ENCODE results near the gene MGP. TPM values are rescaled to one million over a fixed set of nuclear protein-coding genes. Genes with fewer than 3 reads are reported as not detected.

MGP gene
- total and polyA plus RNA-seq, 2 donors: 14.5 to 149 TPM

DNA sequence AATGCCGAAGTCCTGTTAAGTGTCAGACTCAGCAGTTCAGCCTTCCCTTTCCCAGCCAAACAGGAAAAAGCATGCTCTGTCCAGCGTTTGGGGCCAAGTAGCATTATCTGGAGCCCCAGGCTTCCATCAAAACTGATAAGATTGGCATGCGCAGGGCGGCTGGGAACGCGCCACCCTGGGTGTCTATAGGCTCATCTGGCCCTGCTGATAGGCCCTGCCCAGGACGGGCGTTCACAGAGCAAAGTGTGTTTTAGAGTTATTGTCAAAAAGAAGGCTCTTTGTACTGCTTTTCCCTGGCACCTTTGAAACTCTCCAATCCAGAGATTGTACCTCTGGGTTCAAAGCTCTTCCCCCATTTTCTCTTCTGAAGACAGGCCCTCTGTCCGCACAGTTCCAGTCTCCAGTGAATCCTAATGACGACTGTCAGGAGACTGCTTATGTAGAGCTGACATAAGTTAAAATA, 42.2 kb downstream of the MGP start, which contains the start of gene ART4:
Gene ART4, minus strand, starts transcription at position 102 of the 463 bp plus-strand sequence. CDS start 413 bp downstream, outside the sequence.
- WGBS: 95% methylated on average over 10 of the region's 10 CpGs
- Histone ChIP-seq H3K9me3 (ENCODE audit: control insufficient read depth in 2 of 2, insufficient read depth in 1 of 2, low read length in 1 of 2) (no peaks in the 10 kb centered on the region), H3K27ac (ENCODE audit: low read depth in 1 of 2, low read length in 1 of 2) (no peak within 1 kb of the TSS), H3K4me3 (ENCODE audit: low read length in 2 of 2) (no peak within 1 kb of the TSS), H3K36me3 (ENCODE audit: control insufficient read depth in 2 of 2, insufficient read depth in 2 of 2, low read length in 1 of 2) (no peaks in the 10 kb centered on the region), H3K4me1 (ENCODE audit: control insufficient read depth in 2 of 2, insufficient read depth in 2 of 2, low read length in 2 of 2) (no peaks in the 10 kb centered on the region), H3K27me3 (ENCODE audit: control insufficient read depth in 2 of 2, insufficient read depth in 1 of 2, low read length in 1 of 2) (no peaks in the 10 kb centered on the region)
- DNase-seq (ENCODE audit: low read depth in 6 of 9, low spot score in 9 of 9): no peak

DNA sequence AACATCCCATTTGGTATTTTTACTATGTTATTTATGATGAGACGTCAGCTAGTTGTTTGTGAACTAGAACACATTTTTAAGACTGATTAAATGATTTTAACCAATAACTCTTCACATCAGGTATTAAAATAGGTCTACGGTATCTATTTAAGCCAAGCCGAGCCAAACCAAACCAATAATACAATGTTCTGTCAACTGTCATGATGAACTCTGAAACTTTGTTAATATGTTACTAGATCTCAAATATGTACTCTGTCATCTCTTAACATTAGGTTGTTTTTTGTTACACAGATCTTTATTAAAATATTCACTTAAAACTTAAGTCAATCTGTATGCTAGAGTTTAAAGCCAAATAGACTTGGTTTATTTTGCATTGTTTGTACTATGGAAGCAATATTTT, 43.3 kb downstream of the MGP start:
- Histone ChIP-seq H3K27ac (ENCODE audit: low read depth in 1 of 2, low read length in 1 of 2) (no peak overlapping the region), H3K4me1 (ENCODE audit: control insufficient read depth in 2 of 2, insufficient read depth in 2 of 2, low read length in 2 of 2) (no peaks in the 10 kb centered on the region), H3K4me3 (ENCODE audit: low read length in 2 of 2) (no peak overlapping the region), H3K36me3 (ENCODE audit: control insufficient read depth in 2 of 2, insufficient read depth in 2 of 2, low read length in 1 of 2) (no peaks in the 10 kb centered on the region), H3K27me3 (ENCODE audit: control insufficient read depth in 2 of 2, insufficient read depth in 1 of 2, low read length in 1 of 2) (no peaks in the 10 kb centered on the region), H3K9me3 (ENCODE audit: control insufficient read depth in 2 of 2, insufficient read depth in 1 of 2, low read length in 1 of 2) (no peaks in the 10 kb centered on the region)
- no peak for DNase-seq (ENCODE audit: low read depth in 6 of 9, low spot score in 9 of 9)
- 97% methylated on average over 3 of the region's 3 CpGs for WGBS

DNA sequence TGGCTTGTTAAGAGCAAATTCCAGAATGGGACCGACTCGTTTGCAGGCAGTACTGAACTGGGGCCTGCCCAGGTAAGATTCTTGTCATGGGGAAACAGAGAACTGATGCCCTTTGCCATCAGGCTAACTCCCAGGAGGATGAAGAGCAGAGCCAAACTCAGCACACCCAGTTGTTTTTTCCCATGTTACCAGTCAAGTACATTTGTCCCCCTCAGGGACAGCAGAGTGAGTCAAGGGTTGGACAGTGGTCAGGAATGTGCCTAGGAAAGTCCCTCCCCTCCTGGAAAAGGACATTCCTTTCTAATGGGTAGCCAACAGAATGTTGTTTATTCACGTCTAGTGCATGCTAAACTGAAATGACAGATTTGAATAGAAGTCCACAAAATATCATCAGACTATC, 43.9 kb downstream of the MGP start:
- Histone ChIP-seq H3K36me3 (ENCODE audit: control insufficient read depth in 2 of 2, insufficient read depth in 2 of 2, low read length in 1 of 2) (no peaks in the 10 kb centered on the region), H3K27ac (ENCODE audit: low read depth in 1 of 2, low read length in 1 of 2) (no peak overlapping the region), H3K4me1 (ENCODE audit: control insufficient read depth in 2 of 2, insufficient read depth in 2 of 2, low read length in 2 of 2) (no peaks in the 10 kb centered on the region), H3K9me3 (ENCODE audit: control insufficient read depth in 2 of 2, insufficient read depth in 1 of 2, low read length in 1 of 2) (no peaks in the 10 kb centered on the region), H3K4me3 (ENCODE audit: low read length in 2 of 2) (no peak overlapping the region), H3K27me3 (ENCODE audit: control insufficient read depth in 2 of 2, insufficient read depth in 1 of 2, low read length in 1 of 2) (no peaks in the 10 kb centered on the region)
- 93% methylated on average over 3 of the region's 3 CpGs for WGBS
- DNase-seq (ENCODE audit: low read depth in 6 of 9, low spot score in 9 of 9): no peak

DNA sequence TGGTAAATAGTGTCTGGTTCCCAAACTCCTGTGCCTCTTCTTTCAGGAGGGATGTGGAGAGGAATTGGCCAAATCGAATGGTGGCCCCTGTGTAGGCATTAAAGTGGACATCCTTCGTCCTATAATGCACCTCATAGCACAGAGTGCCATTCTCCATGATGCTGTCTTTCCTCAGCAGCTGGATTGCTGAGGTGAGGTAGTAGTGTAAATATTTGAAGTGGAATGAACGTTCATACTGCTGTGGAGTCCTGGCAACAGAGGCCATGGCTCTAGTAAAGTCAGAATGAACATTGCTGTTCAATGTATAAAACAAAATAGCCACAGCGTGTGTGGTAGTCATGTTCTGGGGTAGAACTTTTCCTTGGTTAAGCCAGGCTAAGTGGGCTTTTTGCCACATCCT, 45.0 kb downstream of the MGP start:
- no peak overlapping the region for H3K4me3 ChIP-seq (ENCODE audit: low read length in 2 of 2)
- H3K27ac ChIP-seq (ENCODE audit: low read depth in 1 of 2, low read length in 1 of 2): no peak overlapping the region

DNA sequence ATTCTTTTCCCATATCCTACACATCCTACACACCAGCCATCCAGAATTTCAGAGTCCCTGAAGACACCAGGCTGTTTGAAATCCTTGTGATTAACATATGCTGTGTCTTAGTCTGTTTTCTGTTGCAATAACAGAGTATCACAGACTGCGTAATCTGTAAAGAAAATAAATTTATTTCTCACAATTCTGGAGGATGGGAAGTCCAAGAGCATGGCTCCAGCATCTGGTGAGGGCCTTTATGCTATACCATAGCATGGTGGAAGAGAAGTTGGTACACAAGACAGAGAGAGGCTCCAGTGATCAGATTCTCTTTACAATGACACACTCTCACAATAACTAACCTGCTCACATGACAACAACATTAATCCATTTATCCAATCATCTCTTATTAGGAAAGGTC, 46.4 kb downstream of the MGP start:
- H3K27ac ChIP-seq (ENCODE audit: low read depth in 1 of 2, low read length in 1 of 2): no peak overlapping the region
- no peaks in the 10 kb centered on the region for H3K9me3 ChIP-seq (ENCODE audit: control insufficient read depth in 2 of 2, insufficient read depth in 1 of 2, low read length in 1 of 2)
- 97% methylated on average over 1 of the region's 1 CpG for WGBS
- no peak overlapping the region for H3K4me3 ChIP-seq (ENCODE audit: low read length in 2 of 2)
- H3K36me3 ChIP-seq (ENCODE audit: control insufficient read depth in 2 of 2, insufficient read depth in 2 of 2, low read length in 1 of 2): no peaks in the 10 kb centered on the region
- DNase-seq (ENCODE audit: low read depth in 6 of 9, low spot score in 9 of 9): no peak
- H3K27me3 ChIP-seq (ENCODE audit: control insufficient read depth in 2 of 2, insufficient read depth in 1 of 2, low read length in 1 of 2): no peaks in the 10 kb centered on the region
- H3K4me1 ChIP-seq (ENCODE audit: control insufficient read depth in 2 of 2, insufficient read depth in 2 of 2, low read length in 2 of 2): no peaks in the 10 kb centered on the region

More for the DNA sequence above, 45.0 kb downstream of the MGP start:
- Histone ChIP-seq H3K27me3 (ENCODE audit: control insufficient read depth in 2 of 2, insufficient read depth in 1 of 2, low read length in 1 of 2) (no peaks in the 10 kb centered on the region), H3K36me3 (ENCODE audit: control insufficient read depth in 2 of 2, insufficient read depth in 2 of 2, low read length in 1 of 2) (no peaks in the 10 kb centered on the region), H3K4me1 (ENCODE audit: control insufficient read depth in 2 of 2, insufficient read depth in 2 of 2, low read length in 2 of 2) (no peaks in the 10 kb centered on the region), H3K9me3 (ENCODE audit: control insufficient read depth in 2 of 2, insufficient read depth in 1 of 2, low read length in 1 of 2) (no peaks in the 10 kb centered on the region)
- DNase-seq (ENCODE audit: low read depth in 6 of 9, low spot score in 9 of 9): no peak
- 95% methylated on average over 4 of the region's 4 CpGs for WGBS

DNA sequence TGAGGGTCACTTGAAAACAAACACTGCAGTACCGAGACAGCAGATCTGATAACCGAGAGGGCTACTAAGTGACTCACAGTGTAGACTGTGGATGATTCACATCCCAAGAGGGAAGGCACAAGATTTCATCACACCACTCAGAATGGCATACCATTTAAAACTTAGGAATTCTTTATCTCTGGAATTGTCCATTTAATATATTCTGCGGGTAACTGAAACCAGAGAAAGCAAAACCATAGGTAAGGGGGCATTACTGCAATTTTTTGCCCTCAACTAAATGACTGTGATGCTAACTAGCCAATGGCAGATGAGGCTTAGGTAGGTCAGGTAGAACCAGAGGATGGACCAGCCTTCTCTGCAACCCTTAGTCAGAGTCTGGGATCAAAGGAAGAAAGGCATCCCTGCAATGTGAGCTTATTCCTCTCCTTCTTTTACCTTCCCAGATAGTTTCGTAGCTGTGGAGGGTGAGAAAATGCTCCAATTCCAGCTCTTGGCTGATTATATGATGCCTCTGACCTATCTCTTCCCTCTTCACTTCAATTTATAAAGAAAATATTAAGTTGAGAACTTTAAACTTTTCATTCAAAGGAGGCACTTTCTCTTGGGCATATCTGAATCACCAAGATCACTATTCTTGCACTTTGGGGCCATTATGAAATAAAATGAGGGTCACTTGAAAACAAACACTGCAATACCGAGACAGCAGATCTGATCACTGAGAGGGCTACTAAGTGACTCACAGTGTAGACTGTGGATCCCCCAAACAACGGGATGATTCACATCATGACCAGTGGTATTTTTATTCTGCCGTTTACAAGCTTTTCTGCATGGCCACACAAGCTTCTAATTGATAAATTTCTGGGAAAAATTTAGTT, 49.1 kb downstream of the MGP start:
- Histone ChIP-seq H3K27me3 (ENCODE audit: control insufficient read depth in 2 of 2, insufficient read depth in 1 of 2, low read length in 1 of 2) (no peaks in the 10 kb centered on the region), H3K9me3 (ENCODE audit: control insufficient read depth in 2 of 2, insufficient read depth in 1 of 2, low read length in 1 of 2) (no peaks in the 10 kb centered on the region), H3K4me3 (ENCODE audit: low read length in 2 of 2) (no peak overlapping the region), H3K27ac (ENCODE audit: low read depth in 1 of 2, low read length in 1 of 2) (no peak overlapping the region), H3K4me1 (ENCODE audit: control insufficient read depth in 2 of 2, insufficient read depth in 2 of 2, low read length in 2 of 2) (no peaks in the 10 kb centered on the region), H3K36me3 (ENCODE audit: control insufficient read depth in 2 of 2, insufficient read depth in 2 of 2, low read length in 1 of 2) (no peaks in the 10 kb centered on the region)
- 95% methylated on average over 7 of the region's 7 CpGs for WGBS
- DNase-seq (ENCODE audit: low read depth in 6 of 9, low spot score in 9 of 9): no peak

DNA sequence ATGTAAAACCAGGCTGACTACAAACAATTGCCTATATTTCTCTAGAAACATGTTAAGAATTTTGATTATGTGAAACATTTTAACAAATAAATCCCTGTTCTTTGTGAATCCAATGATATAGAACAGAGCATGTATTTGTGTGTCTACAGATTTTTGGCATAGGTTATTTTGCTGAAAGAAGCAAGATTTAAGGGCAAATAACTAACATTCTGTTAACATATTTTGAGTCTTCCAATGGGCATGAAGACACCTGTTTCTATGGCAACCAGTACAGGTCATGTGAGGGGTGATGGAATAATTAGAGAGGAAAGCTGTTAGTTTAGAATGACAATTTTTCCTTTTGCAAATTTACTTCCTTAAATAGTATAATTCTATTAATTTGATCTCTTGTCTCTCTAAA, 51.1 kb downstream of the MGP start:
- H3K27ac ChIP-seq (ENCODE audit: low read depth in 1 of 2, low read length in 1 of 2): no peak overlapping the region

DNA sequence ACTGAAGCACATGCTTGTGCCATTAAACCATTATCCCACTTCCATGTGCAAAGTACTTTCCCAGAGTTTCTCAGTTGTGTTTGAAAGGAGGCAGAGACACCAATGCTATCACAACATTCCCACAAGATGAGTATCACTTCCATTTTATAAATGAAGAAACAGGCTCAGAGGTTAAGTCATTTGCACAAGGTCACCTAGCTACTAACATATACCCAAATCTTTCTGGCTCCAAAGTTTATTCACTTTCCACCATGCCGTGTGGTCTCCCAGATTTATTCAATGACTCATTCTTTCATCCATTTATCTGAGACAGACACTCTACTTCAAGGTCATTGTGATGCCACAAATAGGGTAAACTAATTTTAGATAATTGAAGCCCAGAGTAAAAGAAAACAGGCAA, 51.7 kb downstream of the MGP start:
- H3K27ac ChIP-seq (ENCODE audit: low read depth in 1 of 2, low read length in 1 of 2): no peak overlapping the region
- H3K9me3 ChIP-seq (ENCODE audit: control insufficient read depth in 2 of 2, insufficient read depth in 1 of 2, low read length in 1 of 2): no peaks in the 10 kb centered on the region
- H3K4me1 ChIP-seq (ENCODE audit: control insufficient read depth in 2 of 2, insufficient read depth in 2 of 2, low read length in 2 of 2): no peaks in the 10 kb centered on the region
- 93% methylated on average over 1 of the region's 1 CpG for WGBS
- H3K36me3 ChIP-seq (ENCODE audit: control insufficient read depth in 2 of 2, insufficient read depth in 2 of 2, low read length in 1 of 2): no peaks in the 10 kb centered on the region
- no peak overlapping the region for H3K4me3 ChIP-seq (ENCODE audit: low read length in 2 of 2)
- H3K27me3 ChIP-seq (ENCODE audit: control insufficient read depth in 2 of 2, insufficient read depth in 1 of 2, low read length in 1 of 2): no peaks in the 10 kb centered on the region
- DNase-seq (ENCODE audit: low read depth in 6 of 9, low spot score in 9 of 9): no peak

More for the DNA sequence above, 51.1 kb downstream of the MGP start:
- no peaks in the 10 kb centered on the region for H3K4me1 ChIP-seq (ENCODE audit: control insufficient read depth in 2 of 2, insufficient read depth in 2 of 2, low read length in 2 of 2)
- no peaks in the 10 kb centered on the region for H3K9me3 ChIP-seq (ENCODE audit: control insufficient read depth in 2 of 2, insufficient read depth in 1 of 2, low read length in 1 of 2)
- no peaks in the 10 kb centered on the region for H3K27me3 ChIP-seq (ENCODE audit: control insufficient read depth in 2 of 2, insufficient read depth in 1 of 2, low read length in 1 of 2)
- H3K4me3 ChIP-seq (ENCODE audit: low read length in 2 of 2): no peak overlapping the region
- no peaks in the 10 kb centered on the region for H3K36me3 ChIP-seq (ENCODE audit: control insufficient read depth in 2 of 2, insufficient read depth in 2 of 2, low read length in 1 of 2)
- DNase-seq (ENCODE audit: low read depth in 6 of 9, low spot score in 9 of 9): no peak

DNA sequence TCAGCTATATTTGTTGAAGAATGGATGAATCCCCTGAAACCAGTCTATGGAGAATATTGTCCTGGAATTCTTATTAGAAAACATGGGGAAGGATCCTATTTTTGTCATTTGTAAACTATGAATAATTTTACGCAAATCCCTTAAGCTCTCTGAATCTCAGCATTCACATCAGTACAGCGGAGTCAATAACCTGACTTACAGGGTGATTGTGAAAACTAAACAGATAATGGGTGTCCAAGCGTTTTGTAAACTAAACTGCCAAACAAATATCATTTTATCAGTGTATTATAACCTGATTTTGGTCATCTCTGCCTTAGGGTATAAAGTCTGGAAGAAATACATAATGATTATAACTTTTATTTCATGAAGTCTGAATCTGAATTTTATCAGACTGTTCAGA, 52.3 kb downstream of the MGP start:
- Histone ChIP-seq H3K36me3 (ENCODE audit: control insufficient read depth in 2 of 2, insufficient read depth in 2 of 2, low read length in 1 of 2) (no peaks in the 10 kb centered on the region), H3K4me3 (ENCODE audit: low read length in 2 of 2) (no peak overlapping the region), H3K4me1 (ENCODE audit: control insufficient read depth in 2 of 2, insufficient read depth in 2 of 2, low read length in 2 of 2) (no peaks in the 10 kb centered on the region), H3K27me3 (ENCODE audit: control insufficient read depth in 2 of 2, insufficient read depth in 1 of 2, low read length in 1 of 2) (no peaks in the 10 kb centered on the region), H3K27ac (ENCODE audit: low read depth in 1 of 2, low read length in 1 of 2) (no peak overlapping the region), H3K9me3 (ENCODE audit: control insufficient read depth in 2 of 2, insufficient read depth in 1 of 2, low read length in 1 of 2) (no peaks in the 10 kb centered on the region)
- WGBS: 96% methylated on average over 3 of the region's 3 CpGs
- DNase-seq (ENCODE audit: low read depth in 6 of 9, low spot score in 9 of 9): no peak

Data from thymus (tissue), 11 donors.